NCI-H345 (cell line): Measurements from ENCODE around the gene LTBP1.
A peak's percentile ranks its signal among the peaks of the same experiment; 100 is the strongest.
"Not testable (repeated sequence)": the region's sequence is repeated elsewhere in the genome, so short reads cannot be mapped to it uniquely, and the experiment has no call there.

Experiments used
- DNase-seq: peaks from one replicate; lab custom pipeline; 2025; lab: John Stamatoyannopoulos, UW

LTBP1 gene

GRCh38 chr2:32963941-32964340, 17.2 kb downstream of the LTBP1 start:
- no peak for DNase-seq

- DNase-seq, result no peak
Measured at GRCh38 chr2:32965523-32966171, 18.9 kb downstream of the LTBP1 start.

GRCh38 chr2:32969444-32970162, 22.9 kb downstream of the LTBP1 start:
- DNase-seq, result no peak

- not testable (repeated sequence) for DNase-seq
Measured at GRCh38 chr2:32973772-32974171, 27.0 kb downstream of the LTBP1 start.

- DNase-seq, result no peak
Measured at GRCh38 chr2:32976409-32977063, 29.8 kb downstream of the LTBP1 start.

GRCh38 chr2:32977228-32977758, 30.5 kb downstream of the LTBP1 start:
- peak; percentile 76 for DNase-seq

GRCh38 chr2:32981612-32982011, 34.9 kb downstream of the LTBP1 start:
- no peak for DNase-seq

GRCh38 chr2:32983193-32983924, 36.6 kb downstream of the LTBP1 start:
- DNase-seq, result not testable (repeated sequence)

- DNase-seq, result no peak
Measured at GRCh38 chr2:32986480-32986879, 39.7 kb downstream of the LTBP1 start.

- DNase-seq, result no peak
Measured at GRCh38 chr2:32988525-32988924, 41.8 kb downstream of the LTBP1 start.

- no peak for DNase-seq
Measured at GRCh38 chr2:32990556-32990955, 43.8 kb downstream of the LTBP1 start.

GRCh38 chr2:32991091-32991845, 44.5 kb downstream of the LTBP1 start:
- DNase-seq, result no peak

- DNase-seq, result no peak
Measured at GRCh38 chr2:32993005-32993539, 46.3 kb downstream of the LTBP1 start.

- no peak for DNase-seq
Measured at GRCh38 chr2:32997705-32998104, 51.0 kb downstream of the LTBP1 start.

- no peak for DNase-seq
Measured at GRCh38 chr2:33000986-33001385, 54.2 kb downstream of the LTBP1 start.

- no peak for DNase-seq
Measured at GRCh38 chr2:33001823-33002222, 55.1 kb downstream of the LTBP1 start.

GRCh38 chr2:33002863-33003262, 56.1 kb downstream of the LTBP1 start:
- no peak for DNase-seq

- no peak for DNase-seq
Measured at GRCh38 chr2:33005057-33005456, 58.3 kb downstream of the LTBP1 start.

- DNase-seq, result no peak
Measured at GRCh38 chr2:33008716-33009115, 62.0 kb downstream of the LTBP1 start.

- no peak for DNase-seq
Measured at GRCh38 chr2:33009249-33009648, 62.5 kb downstream of the LTBP1 start.

- no peak for DNase-seq
Measured at GRCh38 chr2:33011373-33011772, 64.6 kb downstream of the LTBP1 start.
